Parathyroid adenoma (tissue), 2 donors: ENCODE results near the gene ETS1.

ENCODE experiments used
- H2AFZ ChIP-seq: fragments of 300-600 bp; sonication (generic); one replicate; pipeline ENCODE4 v1.7.0; 2017; ENCODE audit warnings: antibody characterized with exemption, mild to moderate bottlenecking
- H3K27ac ChIP-seq: fragments of 300-600 bp; sonication (generic); one replicate; pipeline ENCODE4 v1.7.0; 2017
- H3K27me3 ChIP-seq: fragments of 300-600 bp; sonication (generic); one replicate; pipeline ENCODE4 v1.7.0; 2017; ENCODE audit warnings: low read length; ENCODE audit not compliant: control insufficient read depth, insufficient read depth
- H3K36me3 ChIP-seq: fragments of 300-600 bp; sonication (generic); one replicate; pipeline ENCODE4 v1.7.0; 2017; ENCODE audit warnings: low read length; ENCODE audit not compliant: control insufficient read depth, insufficient read depth
- H3K4me1 ChIP-seq: fragments of 300-600 bp; sonication (generic); one replicate; pipeline ENCODE4 v1.7.0; 2017; ENCODE audit warnings: control low read depth
- H3K4me2 ChIP-seq: fragments of 300-600 bp; sonication (generic); one replicate; pipeline ENCODE4 v1.7.0; 2017; ENCODE audit warnings: low read length
- H3K4me3 ChIP-seq: fragments of 300-600 bp; sonication (generic); one replicate; pipeline ENCODE4 v1.7.0; 2017; ENCODE audit warnings: low read depth, low read length
- H3K79me2 ChIP-seq: fragments of 300-600 bp; sonication (generic); one replicate; pipeline ENCODE4 v1.7.0; 2017; ENCODE audit warnings: control low read depth
- H3K9ac ChIP-seq: fragments of 300-600 bp; sonication (generic); one replicate; pipeline ENCODE4 v1.7.0; 2017; ENCODE audit warnings: mild to moderate bottlenecking
- H3K9me3 ChIP-seq: fragments of 300-600 bp; sonication (generic); one replicate; pipeline ENCODE4 v1.7.0; 2017; ENCODE audit warnings: low read length; ENCODE audit not compliant: control insufficient read depth
- CTCF ChIP-seq: fragments of 300-600 bp; sonication (generic); IDR thresholded peaks from one replicate; pipeline ENCODE4 v1.7.0; 2017; ENCODE audit warnings: antibody characterized with exemption, mild to moderate bottlenecking
- donor health status: primary hyperparathyroidism.

The ETS1 gene

DNA sequence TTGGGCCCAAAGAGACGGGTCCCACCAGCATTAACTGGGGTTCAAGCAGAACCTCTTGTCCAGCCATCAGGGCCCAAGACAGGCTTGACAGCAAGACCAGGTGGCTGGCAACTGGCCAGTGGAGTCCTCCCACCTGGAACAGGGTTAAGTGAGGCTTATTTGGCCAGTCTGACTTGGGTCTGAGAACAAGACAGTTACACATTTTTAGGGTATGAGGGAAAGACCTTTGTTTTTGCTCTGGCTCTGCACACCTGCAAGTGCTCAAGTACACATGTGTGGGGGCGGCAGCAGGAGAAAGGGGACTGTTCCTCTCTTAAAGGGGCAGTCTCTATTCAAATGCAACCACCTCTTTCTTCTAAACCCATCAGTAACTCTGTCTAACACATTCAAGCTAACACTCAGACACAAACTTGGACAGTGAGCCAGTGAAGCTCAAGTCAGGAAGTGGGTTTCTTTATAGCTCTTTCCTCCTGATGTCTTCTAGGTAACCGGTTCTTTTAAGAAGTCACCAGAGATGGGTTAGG, 116.2 kb downstream of the ETS1 start:
- Histone ChIP-seq H3K4me3 (no peak overlapping the region), H3K9me3 (no peaks in the 10 kb centered on the region), H3K4me1 (peaks cover 4% of the 10 kb centered on the region), H3K9ac (no peak overlapping the region), H2AFZ (no peak overlapping the region), H3K27ac (no peak overlapping the region), H3K79me2 (no peaks in the 10 kb centered on the region), H3K36me3 (no peaks in the 10 kb centered on the region), H3K4me2 (no peak overlapping the region), H3K27me3 (no peaks in the 10 kb centered on the region)
- TF ChIP-seq CTCF: no peak

- H3K9me3 ChIP-seq: no peaks in the 10 kb centered on the region
- no peak overlapping the region for H3K4me3 ChIP-seq
- H3K79me2 ChIP-seq: no peaks in the 10 kb centered on the region
- no peak overlapping the region for H3K4me2 ChIP-seq
- peaks cover 3% of the 10 kb centered on the region for H3K4me1 ChIP-seq
- H3K9ac ChIP-seq: no peak overlapping the region
- no peaks in the 10 kb centered on the region for H3K36me3 ChIP-seq
- H3K27me3 ChIP-seq: no peaks in the 10 kb centered on the region
- no peak overlapping the region for H3K27ac ChIP-seq
- no peak for TF ChIP-seq CTCF
- H2AFZ ChIP-seq: no peak overlapping the region
Observed at GRCh38 chr11:128470081-128470480, 117.3 kb downstream of the ETS1 start.

DNA sequence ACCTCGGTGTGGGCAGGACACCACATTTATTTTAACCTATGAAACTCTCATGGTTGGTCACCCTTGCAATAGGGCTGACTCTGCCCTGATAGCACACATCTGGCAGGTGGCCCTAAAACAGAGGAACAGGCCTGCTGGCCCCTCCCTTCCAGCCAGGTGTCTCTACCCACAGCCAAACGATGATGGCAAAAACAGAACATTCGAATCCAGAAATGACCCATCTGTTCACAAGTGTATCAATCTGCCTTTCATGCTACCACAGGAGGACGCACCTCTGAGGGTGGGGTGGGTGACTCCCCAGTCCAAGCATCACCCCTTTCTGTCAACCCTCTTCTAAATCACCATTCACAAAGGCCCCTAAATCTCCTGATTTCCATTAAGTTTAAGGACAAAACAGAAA, 118.1 kb downstream of the ETS1 start:
- Histone ChIP-seq H3K9ac (no peak overlapping the region), H3K4me1 (no peaks in the 10 kb centered on the region), H2AFZ (no peak overlapping the region), H3K79me2 (no peaks in the 10 kb centered on the region), H3K27ac (no peak overlapping the region), H3K27me3 (no peaks in the 10 kb centered on the region), H3K4me3 (no peak overlapping the region), H3K9me3 (no peaks in the 10 kb centered on the region), H3K36me3 (no peaks in the 10 kb centered on the region), H3K4me2 (no peak overlapping the region)
- no peak for TF ChIP-seq CTCF

DNA sequence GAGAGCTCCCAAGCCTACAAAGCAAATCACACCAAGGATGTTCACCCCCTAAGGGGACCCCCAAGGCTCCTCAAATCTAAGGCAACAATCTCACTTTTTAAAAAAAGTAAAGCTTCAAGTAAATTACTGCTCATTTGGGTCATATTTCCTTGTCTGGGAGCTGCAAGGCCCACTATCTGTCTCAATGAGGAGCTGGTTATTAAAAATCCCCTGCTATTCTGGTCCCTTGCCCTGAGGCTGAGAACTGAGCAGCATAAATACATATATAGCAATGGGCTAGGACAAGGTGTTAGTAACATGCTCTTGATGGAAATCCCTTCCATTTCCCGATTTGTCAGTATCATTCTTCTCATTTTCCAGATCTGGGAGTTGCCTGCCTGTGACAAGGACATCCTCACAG, 119.2 kb downstream of the ETS1 start:
- Histone ChIP-seq H3K4me3 (no peak overlapping the region), H3K9ac (no peak overlapping the region), H3K27me3 (no peaks in the 10 kb centered on the region), H3K27ac (peak overlapping the region; percentile 11), H3K4me1 (no peaks in the 10 kb centered on the region), H3K36me3 (no peaks in the 10 kb centered on the region), H3K79me2 (no peaks in the 10 kb centered on the region), H3K4me2 (no peak overlapping the region), H2AFZ (no peak overlapping the region), H3K9me3 (no peaks in the 10 kb centered on the region)
- TF ChIP-seq CTCF: no peak

DNA sequence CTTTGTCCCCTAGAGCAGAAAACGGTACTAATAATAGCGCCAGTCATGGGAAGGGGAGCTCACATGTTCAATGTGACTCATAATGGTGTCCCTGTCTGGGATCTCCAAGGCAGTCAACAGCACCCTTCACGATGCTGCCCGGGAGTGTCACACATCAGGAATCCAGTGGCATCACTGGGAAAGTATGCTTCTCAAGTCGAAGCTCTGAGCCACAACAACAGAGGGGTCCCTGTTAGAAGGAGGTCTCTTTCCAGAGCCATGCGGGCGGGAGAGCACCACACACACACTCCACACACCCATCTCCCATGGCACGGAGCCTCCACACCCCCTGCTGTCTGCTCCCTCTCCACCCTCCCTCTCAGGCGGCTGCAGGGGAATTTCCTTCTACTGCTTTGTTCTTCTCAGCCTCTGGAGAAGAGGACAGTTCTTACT, 119.7 kb downstream of the ETS1 start:
- TF ChIP-seq CTCF: no peak
- H3K27me3 ChIP-seq: no peaks in the 10 kb centered on the region
- no peaks in the 10 kb centered on the region for H3K79me2 ChIP-seq
- no peaks in the 10 kb centered on the region for H3K9me3 ChIP-seq
- H3K4me1 ChIP-seq: no peaks in the 10 kb centered on the region
- H3K4me3 ChIP-seq: no peak overlapping the region
- H2AFZ ChIP-seq: no peak overlapping the region
- H3K36me3 ChIP-seq: no peaks in the 10 kb centered on the region
- H3K27ac ChIP-seq: peak overlapping the region; percentile 11
- H3K9ac ChIP-seq: no peak overlapping the region
- H3K4me2 ChIP-seq: no peak overlapping the region
